ENCODE results near the gene ECSIT. TPM values are rescaled to one million over a fixed set of nuclear protein-coding genes. Genes with fewer than 3 reads are reported as not detected.

ECSIT gene
- total RNA-seq, 3 donors from 2014 or later (not counting 1 experiment from before 2014, with no cell fraction given): 23.6 to 24.5 (median 24.1) TPM

DNA sequence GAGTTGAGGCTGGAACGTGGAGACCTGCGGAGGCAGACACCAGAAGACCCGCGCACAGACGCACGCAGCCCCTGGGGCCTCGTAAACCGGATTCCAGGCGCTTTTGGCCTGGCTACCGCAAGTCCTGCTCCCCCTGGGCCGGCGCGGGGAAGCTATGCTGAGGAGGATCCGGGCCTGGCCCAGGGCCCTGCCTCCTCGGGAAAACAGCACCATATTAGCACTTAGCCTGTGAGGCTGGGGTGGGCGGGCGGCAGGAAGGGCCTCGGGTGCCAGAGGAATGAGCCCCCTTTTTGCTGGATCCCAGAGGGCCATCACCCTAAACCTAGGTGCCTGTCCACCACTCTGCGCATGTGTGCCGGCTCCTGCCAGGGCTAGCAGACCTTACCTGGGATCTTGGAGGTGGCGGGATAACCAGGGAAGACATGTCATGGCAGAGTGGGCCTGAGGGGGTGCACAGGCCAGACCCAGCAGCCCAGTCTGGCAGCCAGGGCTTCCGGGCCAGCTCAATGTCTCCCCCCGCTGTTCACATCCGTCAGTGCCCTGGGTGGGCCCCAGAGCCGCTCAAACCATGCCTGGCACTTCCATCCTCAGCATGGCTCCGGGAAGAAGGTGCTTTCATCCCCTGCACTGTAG lies 22.8 kb upstream of the ECSIT start:
- Histone ChIP-seq H3K27me3 (ENCODE audit: control insufficient read depth, insufficient read depth, low read length) (no peaks in the 10 kb centered on the region), H3K4me1 (ENCODE audit: control insufficient read depth, insufficient read depth, low read length) (peaks cover 15% of the 10 kb centered on the region), H3K36me3 (ENCODE audit: control insufficient read depth, insufficient read depth, low read length) (peaks cover 23% of the 10 kb centered on the region), H3K27ac (ENCODE audit: low read length) (no peak overlapping the region), H3K9me3 (ENCODE audit: control insufficient read depth, insufficient read depth, low read length) (no peaks in the 10 kb centered on the region), H3K4me3 (ENCODE audit: low read length) (no peak overlapping the region)
- ATAC-seq (no peak), DNase-seq (no peak)
- Mint-ChIP-seq H3K9me3 (no peaks in the 10 kb centered on the region), H3K4me3 (no peak overlapping the region), H3K27me3 (ENCODE audit: low read depth in 2 of 2) (no peaks in the 10 kb centered on the region), H3K4me1 (peaks cover 2 to 12% of the 10 kb centered on the region in 2 donors), H3K36me3 (no peaks in the 10 kb centered on the region), H3K27ac (no peak overlapping the region)
- WGBS (ENCODE audit: insufficient coverage): 96% methylated on average over 26 of the region's 26 CpGs
- intact Hi-C loops (cut with micrococcal nuclease): no loop called here
- TF ChIP-seq, protein P1, sequence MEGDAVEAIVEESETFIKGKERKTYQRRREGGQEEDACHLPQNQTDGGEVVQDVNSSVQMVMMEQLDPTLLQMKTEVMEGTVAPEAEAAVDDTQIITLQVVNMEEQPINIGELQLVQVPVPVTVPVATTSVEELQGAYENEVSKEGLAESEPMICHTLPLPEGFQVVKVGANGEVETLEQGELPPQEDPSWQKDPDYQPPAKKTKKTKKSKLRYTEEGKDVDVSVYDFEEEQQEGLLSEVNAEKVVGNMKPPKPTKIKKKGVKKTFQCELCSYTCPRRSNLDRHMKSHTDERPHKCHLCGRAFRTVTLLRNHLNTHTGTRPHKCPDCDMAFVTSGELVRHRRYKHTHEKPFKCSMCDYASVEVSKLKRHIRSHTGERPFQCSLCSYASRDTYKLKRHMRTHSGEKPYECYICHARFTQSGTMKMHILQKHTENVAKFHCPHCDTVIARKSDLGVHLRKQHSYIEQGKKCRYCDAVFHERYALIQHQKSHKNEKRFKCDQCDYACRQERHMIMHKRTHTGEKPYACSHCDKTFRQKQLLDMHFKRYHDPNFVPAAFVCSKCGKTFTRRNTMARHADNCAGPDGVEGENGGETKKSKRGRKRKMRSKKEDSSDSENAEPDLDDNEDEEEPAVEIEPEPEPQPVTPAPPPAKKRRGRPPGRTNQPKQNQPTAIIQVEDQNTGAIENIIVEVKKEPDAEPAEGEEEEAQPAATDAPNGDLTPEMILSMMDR (IDR thresholded peaks at IDR 0.05): no peak

DNA sequence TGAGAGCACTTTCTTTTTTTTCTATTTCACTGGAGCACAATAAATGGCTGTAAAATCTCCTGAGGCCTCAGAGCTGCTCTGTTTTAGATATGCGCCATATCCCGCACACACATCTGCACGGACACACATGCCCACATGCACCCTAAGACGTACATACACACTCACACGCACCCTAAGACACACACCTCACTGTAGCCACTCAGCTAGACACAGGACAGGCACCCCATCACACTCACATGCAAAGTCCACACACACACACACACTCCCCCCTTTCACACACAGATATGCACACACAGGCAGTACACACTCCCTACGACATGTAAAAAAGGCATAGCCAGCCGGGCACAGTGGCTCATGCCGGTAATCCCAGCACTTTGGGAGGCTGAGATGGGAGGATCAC lies 21.3 kb upstream of the ECSIT start:
- H3K4me3 ChIP-seq (ENCODE audit: low read length): no peak overlapping the region
- intact Hi-C loops (cut with micrococcal nuclease): no loop called here

DNA sequence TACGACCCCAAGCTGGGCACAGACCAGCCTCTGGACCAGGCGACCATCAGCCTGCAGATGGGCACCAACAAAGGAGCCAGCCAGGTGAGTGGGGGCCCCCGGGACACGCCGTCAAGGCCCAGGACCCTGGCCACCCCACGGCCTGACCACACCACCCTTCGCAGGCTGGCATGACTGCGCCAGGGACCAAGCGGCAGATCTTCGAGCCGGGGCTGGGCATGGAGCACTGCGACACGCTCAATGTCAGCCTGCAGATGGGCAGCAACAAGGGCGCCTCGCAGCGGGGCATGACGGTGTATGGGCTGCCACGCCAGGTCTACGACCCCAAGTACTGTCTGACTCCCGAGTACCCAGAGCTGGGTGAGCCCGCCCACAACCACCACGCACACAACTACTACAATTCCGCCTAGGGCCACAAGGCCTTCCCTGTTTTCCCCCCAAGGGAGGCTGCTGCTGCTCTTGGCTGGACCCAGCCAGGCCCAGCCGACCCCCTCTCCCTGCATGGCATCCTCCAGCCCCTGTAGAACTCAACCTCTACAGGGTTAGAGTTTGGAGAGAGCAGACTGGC lies 20.5 kb upstream of the ECSIT start:
- H3K4me1 ChIP-seq (ENCODE audit: control insufficient read depth, insufficient read depth, low read length): peaks cover 14% of the 10 kb centered on the region
- peaks cover 20% of the 10 kb centered on the region for H3K36me3 ChIP-seq (ENCODE audit: control insufficient read depth, insufficient read depth, low read length)
- H3K4me1 Mint-ChIP-seq: no peaks in the 10 kb centered on the region
- TF ChIP-seq, protein P1 (IDR thresholded peaks at IDR 0.05): no peak
- no peak overlapping the region for H3K27ac Mint-ChIP-seq
- H3K27ac ChIP-seq (ENCODE audit: low read length): no peak overlapping the region
- H3K4me3 Mint-ChIP-seq: no peak overlapping the region
- no peaks in the 10 kb centered on the region for H3K9me3 Mint-ChIP-seq
- no peaks in the 10 kb centered on the region for H3K9me3 ChIP-seq (ENCODE audit: control insufficient read depth, insufficient read depth, low read length)
- DNase-seq: no peak
- intact Hi-C loops (cut with micrococcal nuclease): no loop called here
- no peaks in the 10 kb centered on the region for H3K27me3 Mint-ChIP-seq (ENCODE audit: low read depth in 2 of 2)
- no peaks in the 10 kb centered on the region for H3K36me3 Mint-ChIP-seq
- no peak overlapping the region for H3K4me3 ChIP-seq (ENCODE audit: low read length)
- no peak for ATAC-seq
- H3K27me3 ChIP-seq (ENCODE audit: control insufficient read depth, insufficient read depth, low read length): no peaks in the 10 kb centered on the region
- WGBS (ENCODE audit: insufficient coverage): 91% methylated on average over 23 of the region's 24 CpGs

More for the DNA sequence above, 21.3 kb upstream of the ECSIT start:
- Histone ChIP-seq H3K27me3 (ENCODE audit: control insufficient read depth, insufficient read depth, low read length) (no peaks in the 10 kb centered on the region), H3K9me3 (ENCODE audit: control insufficient read depth, insufficient read depth, low read length) (no peaks in the 10 kb centered on the region), H3K27ac (ENCODE audit: low read length) (no peak overlapping the region), H3K36me3 (ENCODE audit: control insufficient read depth, insufficient read depth, low read length) (peaks cover 23% of the 10 kb centered on the region), H3K4me1 (ENCODE audit: control insufficient read depth, insufficient read depth, low read length) (peaks cover 15% of the 10 kb centered on the region)
- no peak for DNase-seq
- TF ChIP-seq, protein P1 (IDR thresholded peaks at IDR 0.05): no peak
- ATAC-seq: no peak
- H3K9me3 Mint-ChIP-seq: no peaks in the 10 kb centered on the region
- no peaks in the 10 kb centered on the region for H3K36me3 Mint-ChIP-seq
- H3K27me3 Mint-ChIP-seq (ENCODE audit: low read depth in 2 of 2): no peaks in the 10 kb centered on the region
- no peak overlapping the region for H3K4me3 Mint-ChIP-seq
- no peak overlapping the region for H3K27ac Mint-ChIP-seq
- peaks cover 0 to 1% of the 10 kb centered on the region in 2 donors for H3K4me1 Mint-ChIP-seq
- 93% methylated on average over 8 of the region's 8 CpGs for WGBS (ENCODE audit: insufficient coverage)
